ENCODE results near the gene NKX2-1.
"Not testable (repeated sequence)": the region's sequence is repeated elsewhere in the genome, so short reads cannot be mapped to it uniquely, and the experiment has no call there.

NKX2-1 gene

GRCh38 chr14:36519431-36520321, at the start of gene NKX2-1:
NKX2-1 (minus strand) TSS chr14:36520232; CDS start chr14:36520129, 103 bp downstream.
- no peak for DNase-seq

- peak; percentile 9 for DNase-seq
Observed at GRCh38 chr14:36556811-36557433, 36.9 kb upstream of the NKX2-1 start.

GRCh38 chr14:36555998-36556743, 36.1 kb upstream of the NKX2-1 start:
- no peak for DNase-seq

DNA sequence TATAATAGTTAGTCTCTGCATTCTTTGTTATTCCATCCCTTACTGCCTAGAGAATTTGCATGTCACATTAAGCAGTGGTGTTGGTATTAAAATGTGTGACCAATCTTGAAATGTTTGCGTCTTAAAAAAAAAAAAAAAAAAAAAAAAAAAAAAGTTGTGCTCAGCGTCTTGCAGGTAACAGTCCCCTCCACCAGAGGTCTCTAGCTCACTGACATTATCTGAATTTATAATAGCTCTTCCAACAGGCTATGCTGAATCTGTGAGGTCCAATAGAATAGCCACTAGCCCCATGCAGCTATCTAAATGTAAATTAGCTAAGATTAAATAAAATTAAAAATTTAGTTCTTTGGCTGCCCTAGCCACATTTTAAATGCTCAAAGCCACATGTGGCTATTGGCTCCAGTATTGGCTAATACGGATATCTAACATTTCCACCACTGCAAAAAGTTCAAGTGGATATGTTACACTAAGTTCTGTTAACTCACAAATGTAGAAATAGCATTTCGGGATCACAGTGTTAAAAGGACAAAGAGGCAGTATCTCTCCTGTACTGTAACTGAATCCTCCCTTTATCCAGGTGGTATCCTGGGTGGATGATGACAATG, 33.7 kb upstream of the NKX2-1 start:
- peak; percentile 29 for DNase-seq

DNA sequence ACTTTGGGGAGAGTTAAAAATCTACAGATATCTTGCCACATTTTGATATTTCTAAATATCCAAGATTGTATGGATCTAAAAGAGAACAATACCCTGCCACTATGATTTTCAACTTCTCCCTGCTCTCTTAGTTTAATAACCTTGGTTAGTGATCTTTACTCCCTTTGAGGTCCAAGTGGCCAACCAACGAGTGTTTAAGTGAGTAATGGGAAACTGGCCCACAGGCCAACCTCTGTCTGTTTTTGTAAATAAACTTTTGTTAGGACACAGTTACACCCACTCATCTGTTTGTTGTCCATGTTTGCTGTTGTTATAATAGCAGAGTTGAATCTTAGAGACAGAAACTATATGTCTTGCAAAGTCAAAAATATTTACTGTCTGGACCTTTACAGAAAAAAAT, 30.9 kb upstream of the NKX2-1 start:
- DNase-seq, result no peak

DNA sequence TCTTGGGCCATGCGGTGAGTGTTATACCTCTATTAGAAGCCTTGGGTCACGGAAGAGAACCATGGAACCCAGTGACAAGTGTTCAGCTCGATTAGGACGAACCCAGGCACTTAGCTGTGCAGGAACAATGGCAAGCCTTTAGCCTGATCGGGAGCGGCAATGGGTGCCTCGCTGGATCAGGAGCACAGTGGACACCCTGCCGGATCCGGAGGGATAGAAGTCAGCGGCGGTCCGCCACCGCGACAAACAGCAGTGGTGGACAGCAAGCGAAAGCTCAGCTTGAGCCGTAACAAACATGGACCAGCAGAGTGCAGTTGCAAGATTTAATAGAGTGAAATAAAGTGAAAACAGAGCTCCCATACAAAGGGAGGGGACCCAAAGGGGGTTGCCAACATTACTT, 24.2 kb upstream of the NKX2-1 start:
- not testable (repeated sequence) for DNase-seq

GRCh38 chr14:36538051-36538450, 18.0 kb upstream of the NKX2-1 start:
- DNase-seq, result no peak

GRCh38 chr14:36529062-36529461, 9.0 kb upstream of the NKX2-1 start:
- no peak for DNase-seq

DNA sequence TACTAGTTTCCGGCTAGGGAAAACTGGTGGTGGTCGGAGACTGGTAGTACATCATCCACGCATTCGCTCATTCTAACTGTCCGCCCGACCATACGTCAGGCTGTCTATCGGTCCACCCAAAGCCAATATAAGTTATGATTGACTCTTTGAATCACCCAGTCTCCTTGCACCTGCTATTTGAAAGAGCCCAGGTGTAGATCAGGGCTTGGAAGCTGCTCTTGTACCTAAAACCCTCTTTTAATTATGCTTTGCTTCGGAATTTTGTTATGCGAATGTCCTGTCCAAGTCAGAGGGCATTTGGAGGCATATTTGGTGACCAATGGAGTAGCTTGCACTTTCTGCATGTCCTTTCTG, 5.7 kb upstream of the NKX2-1 start:
- no peak for DNase-seq

DNA sequence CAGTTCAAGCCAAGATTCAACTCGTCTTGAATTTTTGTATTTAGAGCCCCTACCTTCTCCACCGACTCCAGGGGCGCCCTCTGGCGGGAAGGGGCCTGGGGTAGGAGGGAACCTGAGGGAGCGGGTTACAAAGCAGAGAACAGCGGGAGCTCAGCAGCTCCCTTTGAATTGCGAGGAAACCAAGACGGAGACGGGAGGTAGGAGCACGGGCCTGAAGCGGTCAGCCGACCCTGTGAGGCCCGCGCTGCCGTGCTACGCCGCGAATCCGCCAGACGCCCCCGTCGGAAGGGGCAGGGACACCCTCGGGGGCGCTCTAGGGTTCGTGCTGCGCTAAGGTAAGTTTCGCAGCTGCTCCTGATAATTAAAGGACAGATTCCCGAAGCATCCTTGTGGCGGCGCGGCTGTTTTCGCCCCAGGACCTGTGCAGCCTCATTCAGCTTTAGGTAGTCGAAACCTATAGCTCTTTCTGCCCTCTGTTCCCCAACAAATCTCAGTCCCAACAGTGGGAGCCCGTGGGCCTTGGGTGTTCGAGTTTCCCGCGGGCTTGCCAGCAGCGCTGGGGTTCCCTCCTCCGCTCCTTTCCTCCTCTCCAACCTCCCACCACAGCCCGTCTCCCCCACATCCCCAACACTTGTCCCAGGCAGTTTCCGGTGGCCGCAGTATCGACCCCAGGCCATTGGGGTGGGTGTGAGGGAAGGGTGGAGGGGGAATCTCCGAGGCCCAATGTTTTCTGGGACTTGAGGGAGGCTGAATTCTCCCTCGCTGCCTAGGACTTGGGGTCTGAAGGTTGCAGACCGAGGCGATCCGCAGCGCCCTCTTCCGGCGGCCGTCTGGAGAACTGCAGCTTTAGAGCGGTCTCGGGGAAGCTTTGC, 5.1 kb upstream of the NKX2-1 start:
- peak; percentile 1 for DNase-seq

DNA sequence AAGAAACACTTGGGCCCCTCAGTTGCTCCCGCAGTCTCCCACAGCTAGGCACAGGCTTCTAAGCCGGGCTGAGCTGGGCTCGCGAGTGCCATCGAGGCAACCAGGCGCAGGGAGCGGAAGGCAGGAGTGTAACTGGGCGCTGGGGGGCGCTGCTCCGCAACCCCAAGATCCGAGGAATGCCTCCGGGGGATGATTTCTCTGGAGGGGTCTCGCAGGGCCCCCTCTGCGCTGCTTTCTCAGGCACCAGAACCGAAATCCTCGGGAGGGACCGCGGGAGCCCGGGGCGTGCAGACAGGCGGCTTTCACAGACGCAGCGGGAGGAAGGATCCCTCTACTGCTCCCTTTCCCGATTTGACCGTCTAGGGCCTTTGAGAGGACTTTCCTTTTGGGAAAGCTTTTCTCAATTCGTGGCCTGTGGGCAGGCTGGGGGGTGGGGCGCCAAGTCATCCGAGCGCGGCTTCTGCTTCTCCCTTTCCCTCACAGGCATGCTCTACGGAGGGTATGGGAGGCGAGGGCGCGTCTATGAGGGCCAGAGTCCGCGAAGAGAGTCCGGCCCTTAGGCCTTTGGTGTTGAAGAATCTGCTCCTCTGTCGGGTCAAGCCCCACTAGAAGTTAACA, 4.3 kb upstream of the NKX2-1 start:
- DNase-seq, result no peak

DNA sequence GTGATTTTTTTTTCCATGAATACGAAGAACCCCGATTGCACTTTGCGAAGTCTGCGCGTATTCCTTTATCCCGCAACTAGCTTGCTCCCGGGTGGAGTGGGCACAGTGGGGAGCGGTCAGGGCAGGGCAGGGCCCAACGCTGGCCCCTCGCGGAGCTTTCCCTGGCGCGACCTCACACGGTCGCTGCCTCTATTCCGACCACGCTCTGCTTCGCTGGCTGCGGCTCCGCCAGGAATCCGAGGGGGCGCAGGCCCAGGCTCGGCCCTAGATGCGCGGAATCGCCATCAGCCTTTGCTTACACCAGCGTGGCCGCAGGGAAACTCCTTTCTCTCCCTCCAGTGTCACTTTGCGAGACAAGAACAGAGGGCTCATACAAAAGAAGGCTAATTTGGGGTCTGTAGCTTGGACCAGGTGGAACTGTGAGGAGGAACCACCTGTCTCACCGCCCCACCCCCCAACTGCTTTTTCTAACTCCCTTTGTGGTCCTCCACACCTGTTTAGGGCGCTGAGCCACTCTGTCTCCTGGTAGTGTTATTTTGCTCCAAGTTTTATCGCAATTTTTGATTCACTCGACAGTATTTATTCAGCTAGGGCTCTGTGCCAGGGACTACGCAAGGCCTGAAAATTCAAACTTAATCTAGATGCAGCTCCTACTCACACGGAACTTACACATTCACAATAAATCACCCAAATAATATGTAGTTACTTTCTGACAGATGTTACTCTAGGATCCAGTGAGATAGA, 3.1 kb upstream of the NKX2-1 start:
- no peak for DNase-seq

GRCh38 chr14:36522347-36522971, 2.4 kb upstream of the NKX2-1 start:
- no peak for DNase-seq

GRCh38 chr14:36521598-36522345, 1.7 kb upstream of the NKX2-1 start:
- no peak for DNase-seq

DNA sequence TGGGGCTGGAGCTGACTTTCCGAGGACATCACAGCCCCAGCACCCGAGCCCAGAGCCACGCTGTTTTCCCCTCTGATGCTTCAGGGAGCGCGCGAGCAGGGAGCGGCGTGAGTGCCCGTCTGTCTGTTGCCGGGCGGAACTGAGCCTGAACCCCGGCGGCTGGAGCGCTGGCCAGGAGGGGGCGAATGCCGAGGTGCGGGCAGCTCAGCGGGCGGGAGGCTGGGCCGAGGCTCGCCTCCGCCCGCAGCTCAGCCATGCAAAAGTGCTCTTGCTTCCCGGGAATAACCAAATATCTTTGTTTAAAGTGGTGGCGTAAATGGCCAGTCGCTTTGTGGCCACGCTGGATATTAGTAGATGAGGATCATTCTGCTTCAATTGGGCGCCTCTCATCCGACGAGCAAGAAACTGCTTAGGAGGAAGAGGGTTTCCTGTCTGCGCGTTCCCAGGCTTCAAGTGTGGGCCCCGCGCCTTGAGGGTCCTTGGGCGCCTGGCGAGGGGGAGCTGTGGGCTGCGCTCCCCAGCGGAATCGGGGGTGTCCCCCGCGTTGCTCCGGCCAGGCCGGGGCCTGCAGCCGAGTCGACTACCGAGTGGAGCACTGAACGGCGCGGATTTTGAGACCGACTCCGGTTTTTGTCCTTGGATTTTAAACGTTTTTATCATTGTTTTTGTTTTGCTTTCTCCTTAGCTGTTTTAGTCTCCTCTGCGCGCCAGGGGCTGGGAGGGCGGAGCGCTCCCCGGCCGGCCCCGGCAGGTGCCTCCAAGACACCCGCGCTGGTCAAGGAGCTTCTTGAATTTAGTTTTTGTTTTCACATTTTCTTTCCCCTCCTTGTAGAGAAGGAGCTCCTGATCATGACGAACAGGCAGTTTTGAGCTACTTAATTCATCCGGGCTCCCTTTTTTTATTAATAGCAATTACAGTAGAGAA, 831 bp upstream of the NKX2-1 start:
- peak; percentile 9 for DNase-seq

DNA sequence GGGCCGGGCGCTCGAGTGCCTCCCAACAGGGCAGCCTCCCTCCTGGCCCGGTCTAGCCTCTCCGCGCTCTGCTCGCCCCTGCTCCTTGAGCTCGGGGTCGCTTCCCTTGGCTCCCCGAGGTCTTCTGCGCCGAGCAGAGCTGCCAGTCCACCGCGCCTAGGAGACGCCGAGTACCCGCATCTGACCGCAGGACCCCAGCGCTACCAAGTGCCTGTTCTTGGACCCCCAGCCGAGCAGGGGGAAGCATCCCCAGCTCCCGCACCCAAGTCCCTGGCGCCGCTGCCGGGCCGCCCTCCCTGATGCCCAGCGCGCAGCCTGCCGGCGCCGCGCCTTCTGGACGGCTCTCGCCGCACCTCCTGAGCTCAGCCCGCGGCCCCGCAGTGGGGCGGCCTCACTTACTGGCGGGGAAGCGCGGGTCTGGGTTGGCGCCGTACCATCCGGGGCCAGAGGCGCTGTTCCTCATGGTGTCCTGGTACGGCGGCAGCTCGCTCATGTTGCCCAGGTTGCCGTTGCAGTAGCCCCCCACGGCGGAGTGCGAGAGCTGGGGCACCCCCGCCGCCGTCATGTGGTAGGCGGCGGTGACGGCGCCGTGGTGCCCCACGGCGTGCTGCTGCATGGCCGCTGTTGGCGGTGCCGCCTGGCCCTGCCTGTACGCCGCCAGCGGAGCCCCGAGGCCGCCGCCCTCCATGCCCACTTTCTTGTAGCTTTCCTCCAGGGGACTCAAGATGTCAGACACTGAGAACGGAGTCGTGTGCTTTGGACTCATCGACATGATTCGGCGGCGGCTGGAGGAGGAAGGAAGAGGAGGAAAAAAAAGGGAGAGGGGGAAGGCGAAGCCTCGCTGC, 1.2 kb downstream of the NKX2-1 start:
- DNase-seq, result no peak

- no peak for DNase-seq
Observed at GRCh38 chr14:36518031-36518585, 1.9 kb downstream of the NKX2-1 start.
